Duodenal mucosa (tissue), 2 donors: ENCODE data around the gene TLE3.

Experiments used
- H3K27ac ChIP-seq: one replicate; pipeline ENCODE4 v1.7.0; 2013; ENCODE audit warnings: low read depth, low read length
- H3K27me3 ChIP-seq, 2 donors: one replicate each; pipeline ENCODE4 v1.7.0; 2013; ENCODE audit warnings: low read length in 2 of 2, control low read depth in 1 of 2; ENCODE audit not compliant: insufficient read depth in 2 of 2, control insufficient read depth in 1 of 2
- H3K36me3 ChIP-seq, 2 donors: one replicate each; pipeline ENCODE4 v1.7.0; 2013; ENCODE audit warnings: low read length in 2 of 2, control low read depth in 1 of 2; ENCODE audit not compliant: insufficient read depth in 2 of 2, control insufficient read depth in 1 of 2
- H3K4me1 ChIP-seq, 2 donors: one replicate each; pipeline ENCODE4 v1.7.0; 2013; ENCODE audit warnings: low read length in 2 of 2, control low read depth in 1 of 2; ENCODE audit not compliant: insufficient read depth in 2 of 2, control insufficient read depth in 1 of 2
- H3K4me3 ChIP-seq, 2 donors: one replicate each; pipeline ENCODE4 v1.7.0; 2013; ENCODE audit warnings: low read length in 2 of 2, low read depth in 1 of 2
- H3K9ac ChIP-seq, 2 donors: one replicate each; pipeline ENCODE4 v1.7.0; 2013; ENCODE audit warnings: low read length in 2 of 2, low read depth in 1 of 2
- H3K9me3 ChIP-seq, 2 donors: one replicate each; pipeline ENCODE4 v1.7.0; 2013; ENCODE audit warnings: low read length in 2 of 2, control low read depth in 1 of 2; ENCODE audit not compliant: control insufficient read depth in 1 of 2

The TLE3 gene

GRCh38 chr15:70077188-70078147 is 20.2 kb downstream of the TLE3 start:
- H3K36me3 ChIP-seq: peaks cover 45 to 70% of the 10 kb centered on the region in 2 donors
- H3K9ac ChIP-seq: no peak overlapping the region
- no peaks in the 10 kb centered on the region for H3K9me3 ChIP-seq
- no peak overlapping the region for H3K4me3 ChIP-seq
- no peak overlapping the region for H3K27ac ChIP-seq
- H3K4me1 ChIP-seq: peaks cover 23 to 27% of the 10 kb centered on the region in 2 donors
- H3K27me3 ChIP-seq: no peaks in the 10 kb centered on the region

DNA sequence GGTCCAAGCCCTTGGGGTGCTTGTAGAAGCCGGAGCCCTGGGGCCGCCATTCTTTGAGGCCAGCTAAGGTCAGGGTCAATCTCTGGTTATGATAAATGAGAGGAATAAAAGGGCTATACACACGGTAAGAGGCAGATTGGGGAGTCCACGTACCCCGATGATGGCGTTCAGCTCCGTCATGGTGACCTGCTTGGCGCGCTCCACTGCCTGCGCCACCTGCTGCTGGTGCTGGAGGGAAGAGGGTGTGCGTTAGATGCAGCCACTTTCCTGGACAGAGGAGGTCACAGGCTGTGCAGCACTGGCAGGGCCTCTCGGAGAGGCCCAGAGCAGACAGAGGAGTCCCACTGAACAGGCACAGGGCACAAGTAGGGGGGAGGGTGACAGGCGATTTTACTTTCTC is 23.3 kb downstream of the TLE3 start:
- Histone ChIP-seq H3K36me3 (peaks cover 54 to 75% of the 10 kb centered on the region in 2 donors), H3K27me3 (no peaks in the 10 kb centered on the region), H3K4me1 (peaks cover 12 to 19% of the 10 kb centered on the region in 2 donors)

GRCh38 chr15:70072479-70072878 is 25.2 kb downstream of the TLE3 start:
- H3K36me3 ChIP-seq: peaks cover 66 to 84% of the 10 kb centered on the region in 2 donors
- peaks cover 16 to 23% of the 10 kb centered on the region in 2 donors for H3K4me1 ChIP-seq
- no peak overlapping the region for H3K27ac ChIP-seq

More for the DNA sequence above, 23.3 kb downstream of the TLE3 start:
- Histone ChIP-seq H3K4me3 (no peak overlapping the region), H3K27ac (no peak overlapping the region), H3K9ac (no peak overlapping the region), H3K9me3 (no peaks in the 10 kb centered on the region)

GRCh38 chr15:70071799-70072198 is 25.9 kb downstream of the TLE3 start:
- no peaks in the 10 kb centered on the region for H3K27me3 ChIP-seq
- no peak overlapping the region for H3K27ac ChIP-seq
- no peak overlapping the region for H3K4me3 ChIP-seq
- peaks cover 73 to 89% of the 10 kb centered on the region in 2 donors for H3K36me3 ChIP-seq
- H3K9me3 ChIP-seq: no peaks in the 10 kb centered on the region
- no peak overlapping the region for H3K9ac ChIP-seq
- H3K4me1 ChIP-seq: peaks cover 21 to 30% of the 10 kb centered on the region in 2 donors

More at GRCh38 chr15:70072479-70072878, 25.2 kb downstream of the TLE3 start:
- Histone ChIP-seq H3K9ac (no peak overlapping the region), H3K9me3 (no peaks in the 10 kb centered on the region), H3K4me3 (no peak overlapping the region), H3K27me3 (no peaks in the 10 kb centered on the region)

DNA sequence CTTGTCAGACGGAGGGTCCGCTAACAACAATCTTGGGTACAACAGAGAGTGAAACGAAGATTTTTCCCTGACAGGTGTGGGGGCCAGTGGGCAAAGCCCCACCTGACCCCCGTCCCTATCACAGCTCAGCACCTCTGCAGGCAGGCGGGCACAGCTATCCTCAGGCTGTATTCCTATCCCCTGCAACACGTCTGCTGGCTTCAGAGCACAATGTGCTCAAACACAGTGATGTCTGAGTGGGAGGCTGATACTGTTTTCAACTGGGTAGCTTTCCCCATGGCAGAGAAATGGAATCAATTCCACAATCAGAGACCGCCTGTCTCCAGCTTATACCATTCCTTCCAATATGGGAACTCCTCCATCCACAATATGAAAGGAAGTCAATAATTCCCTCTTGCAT is 28.0 kb downstream of the TLE3 start:
- peaks cover 82 to 90% of the 10 kb centered on the region in 2 donors for H3K36me3 ChIP-seq

GRCh38 chr15:70068783-70069565 is 28.7 kb downstream of the TLE3 start:
- H3K36me3 ChIP-seq: peaks cover 82 to 89% of the 10 kb centered on the region in 2 donors
- H3K9ac ChIP-seq: no peak overlapping the region
- H3K9me3 ChIP-seq: no peaks in the 10 kb centered on the region
- no peak overlapping the region for H3K4me3 ChIP-seq
- no peaks in the 10 kb centered on the region for H3K27me3 ChIP-seq
- H3K4me1 ChIP-seq: peaks cover 40 to 56% of the 10 kb centered on the region in 2 donors
- H3K27ac ChIP-seq: no peak overlapping the region

More for the DNA sequence above, 28.0 kb downstream of the TLE3 start:
- Histone ChIP-seq H3K4me1 (peaks cover 36 to 49% of the 10 kb centered on the region in 2 donors), H3K27ac (no peak overlapping the region), H3K4me3 (no peak overlapping the region), H3K27me3 (no peaks in the 10 kb centered on the region), H3K9me3 (no peaks in the 10 kb centered on the region), H3K9ac (no peak overlapping the region)

DNA sequence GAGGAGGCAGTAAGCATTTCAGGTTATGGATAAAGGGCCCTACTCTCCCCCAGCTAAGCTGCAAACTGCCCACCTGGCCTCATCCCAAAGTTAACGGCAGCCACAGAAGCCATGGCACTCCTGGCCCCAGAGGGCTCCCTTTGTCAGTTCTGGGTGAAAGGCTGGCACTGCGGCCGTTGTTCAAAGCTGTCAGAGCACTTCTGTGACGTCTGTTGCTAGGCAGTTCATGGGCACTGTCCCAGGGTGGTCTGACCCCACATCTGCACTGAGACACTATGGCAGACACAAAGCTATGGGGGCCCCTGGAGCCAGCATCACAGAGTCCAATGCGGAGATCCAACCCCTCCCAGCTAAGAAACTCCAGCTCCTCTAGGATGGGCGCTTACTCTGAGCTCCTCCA is 30.0 kb downstream of the TLE3 start:
- Histone ChIP-seq H3K9me3 (no peaks in the 10 kb centered on the region), H3K36me3 (peaks cover 71 to 89% of the 10 kb centered on the region in 2 donors), H3K4me1 (peaks cover 45 to 66% of the 10 kb centered on the region in 2 donors), H3K27ac (no peak overlapping the region), H3K9ac (no peak overlapping the region), H3K4me3 (no peak overlapping the region), H3K27me3 (no peaks in the 10 kb centered on the region)

- Histone ChIP-seq H3K27ac (no peak overlapping the region), H3K4me3 (no peak overlapping the region), H3K4me1 (peaks cover 47 to 70% of the 10 kb centered on the region in 2 donors), H3K9ac (no peak overlapping the region), H3K9me3 (no peaks in the 10 kb centered on the region), H3K27me3 (no peaks in the 10 kb centered on the region), H3K36me3 (peaks cover 64 to 84% of the 10 kb centered on the region in 2 donors)
These were observed 30.7 kb downstream of the TLE3 start for GRCh38 chr15:70067011-70067410.

GRCh38 chr15:70066447-70066846 is 31.3 kb downstream of the TLE3 start:
- no peaks in the 10 kb centered on the region for H3K9me3 ChIP-seq
- no peak overlapping the region for H3K9ac ChIP-seq
- no peaks in the 10 kb centered on the region for H3K27me3 ChIP-seq
- no peak overlapping the region for H3K4me3 ChIP-seq
- H3K4me1 ChIP-seq: peaks cover 47 to 76% of the 10 kb centered on the region in 2 donors
- H3K27ac ChIP-seq: no peak overlapping the region
- peaks cover 62 to 84% of the 10 kb centered on the region in 2 donors for H3K36me3 ChIP-seq

- Histone ChIP-seq H3K4me3 (no peak overlapping the region), H3K36me3 (peaks cover 62 to 84% of the 10 kb centered on the region in 2 donors), H3K27me3 (no peaks in the 10 kb centered on the region), H3K9me3 (no peaks in the 10 kb centered on the region), H3K9ac (no peak overlapping the region), H3K4me1 (peaks cover 47 to 76% of the 10 kb centered on the region in 2 donors), H3K27ac (no peak overlapping the region)
These were observed 31.7 kb downstream of the TLE3 start for GRCh38 chr15:70066004-70066403.
